Endothelial cell of coronary artery (primary cell): ENCODE data around the gene PEX19. TPM values are rescaled to one million over a fixed set of nuclear protein-coding genes. Genes with fewer than 3 reads are reported as not detected.

Experiments
- total RNA-seq: library from RNA; depleted of rRNA; stranded (reverse); fragments of >200 nt; gene quantifications from 2 replicates; pipeline ENCODE4 v1.2.3, GENCODE V29; 2014

The PEX19 gene, protein sequence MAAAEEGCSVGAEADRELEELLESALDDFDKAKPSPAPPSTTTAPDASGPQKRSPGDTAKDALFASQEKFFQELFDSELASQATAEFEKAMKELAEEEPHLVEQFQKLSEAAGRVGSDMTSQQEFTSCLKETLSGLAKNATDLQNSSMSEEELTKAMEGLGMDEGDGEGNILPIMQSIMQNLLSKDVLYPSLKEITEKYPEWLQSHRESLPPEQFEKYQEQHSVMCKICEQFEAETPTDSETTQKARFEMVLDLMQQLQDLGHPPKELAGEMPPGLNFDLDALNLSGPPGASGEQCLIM
- 20.0 and 21.6 TPM in 2 replicates for total RNA-seq

GRCh38 chr1:160284782-160285344, at the start of gene PEX19:
TSS of gene PEX19 (minus strand) at chr1:160285133. CDS start at chr1:160285124, 9 bp downstream.

GRCh38 chr1:160261893-160262794, 22.8 kb downstream of the PEX19 start, which contains the start of gene DCAF8:
TSS of gene DCAF8 (minus strand) at chr1:160262549. CDS start at chr1:160244008, 18,541 bp downstream.

Other genes starting within 250 kb of the PEX19 start
- not detected in 2 replicates for gene KCNJ10, start 215.0 kb downstream of the PEX19 start, total RNA-seq
- not detected in 2 replicates for gene KCNJ9, start 203.6 kb downstream of the PEX19 start, total RNA-seq
- 7.2 and 14.9 TPM in 2 replicates for gene IGSF8, start 186.5 kb downstream of the PEX19 start, total RNA-seq
- under 0.01 TPM in 1 of 2 replicates, not detected in the other for gene ATP1A2, start 169.4 kb downstream of the PEX19 start, total RNA-seq
- not detected in 2 replicates for gene ATP1A4, start 133.5 kb downstream of the PEX19 start, total RNA-seq
- gene CASQ1, start 94.6 kb downstream of the PEX19 start, total RNA-seq: 0.18 TPM in 1 of 2 replicates, not detected in the other
- gene PEA15, start 79.7 kb downstream of the PEX19 start, total RNA-seq: 73.2 and 113 TPM in 2 replicates
- 66.8 and 80.9 TPM in 2 replicates for gene DCAF8, start 22.6 kb downstream of the PEX19 start, total RNA-seq
- gene COPA, start 58.1 kb upstream of the PEX19 start, total RNA-seq: 295 and 307 TPM in 2 replicates
- gene NCSTN, start 58.2 kb upstream of the PEX19 start, total RNA-seq: 54.8 and 91.4 TPM in 2 replicates
- gene NHLH1, start 81.9 kb upstream of the PEX19 start, total RNA-seq: under 0.01 TPM in 1 of 2 replicates, not detected in the other
- not detected in 2 replicates for gene VANGL2, start 115.4 kb upstream of the PEX19 start, total RNA-seq
- not detected in 2 replicates for gene SLAMF6, start 238.1 kb upstream of the PEX19 start, total RNA-seq